ENCODE measurements around the gene IQCM. TPM values are rescaled to one million over a fixed set of nuclear protein-coding genes. Genes with fewer than 3 reads are reported as not detected.

The IQCM gene
- total RNA-seq, 2 experiments from 2014 or later: not detected

- ChIA-PET POLR2A (no interaction called here), CTCF (ENCODE audit: unreplicated experiment) (no interaction called here)
- Histone ChIP-seq H3K36me3 (ENCODE audit: insufficient read depth, low read length) (no peaks in the 10 kb centered on the region), H3K27ac (ENCODE audit: low read depth, low read length, poor library complexity, severe bottlenecking) (no peak overlapping the region), H3K4me2 (ENCODE audit: low read length) (no peak overlapping the region), H3K79me2 (ENCODE audit: insufficient read depth, low read depth, low read length) (no peaks in the 10 kb centered on the region), H3K4me3 (ENCODE audit: low read depth, low read length, poor library complexity, severe bottlenecking) (no peak overlapping the region), H2AFZ (ENCODE audit: low read length) (no peak overlapping the region), H3K9me3 (ENCODE audit: low read length) (no peaks in the 10 kb centered on the region), H4K20me1 (ENCODE audit: insufficient read depth, low read length) (no peaks in the 10 kb centered on the region), H3K4me1 (ENCODE audit: insufficient read depth, low read length, poor library complexity, severe bottlenecking) (no peaks in the 10 kb centered on the region), H3K9me2 (ENCODE audit: insufficient read depth, low read length) (no peaks in the 10 kb centered on the region)
- TF ChIP-seq, protein P1, sequence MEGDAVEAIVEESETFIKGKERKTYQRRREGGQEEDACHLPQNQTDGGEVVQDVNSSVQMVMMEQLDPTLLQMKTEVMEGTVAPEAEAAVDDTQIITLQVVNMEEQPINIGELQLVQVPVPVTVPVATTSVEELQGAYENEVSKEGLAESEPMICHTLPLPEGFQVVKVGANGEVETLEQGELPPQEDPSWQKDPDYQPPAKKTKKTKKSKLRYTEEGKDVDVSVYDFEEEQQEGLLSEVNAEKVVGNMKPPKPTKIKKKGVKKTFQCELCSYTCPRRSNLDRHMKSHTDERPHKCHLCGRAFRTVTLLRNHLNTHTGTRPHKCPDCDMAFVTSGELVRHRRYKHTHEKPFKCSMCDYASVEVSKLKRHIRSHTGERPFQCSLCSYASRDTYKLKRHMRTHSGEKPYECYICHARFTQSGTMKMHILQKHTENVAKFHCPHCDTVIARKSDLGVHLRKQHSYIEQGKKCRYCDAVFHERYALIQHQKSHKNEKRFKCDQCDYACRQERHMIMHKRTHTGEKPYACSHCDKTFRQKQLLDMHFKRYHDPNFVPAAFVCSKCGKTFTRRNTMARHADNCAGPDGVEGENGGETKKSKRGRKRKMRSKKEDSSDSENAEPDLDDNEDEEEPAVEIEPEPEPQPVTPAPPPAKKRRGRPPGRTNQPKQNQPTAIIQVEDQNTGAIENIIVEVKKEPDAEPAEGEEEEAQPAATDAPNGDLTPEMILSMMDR (conservative IDR thresholded peaks at IDR 0.05; ENCODE audit: low read length): no peak
- no peak for TF ChIP-seq EZH2phosphoT487 (IDR thresholded peaks at IDR 0.05; ENCODE audit: borderline replicate concordance, low read depth, low read length)
- DNase-seq (ENCODE audit: low spot score): no peak
- intact Hi-C loops (cut with micrococcal nuclease; ENCODE audit: unreplicated experiment): no loop called here
- no TSS peak for BruUV-seq (replicated peaks)
Measured at GRCh38 chr4:149835280-149835679, 19.6 kb upstream of the IQCM start.

DNA sequence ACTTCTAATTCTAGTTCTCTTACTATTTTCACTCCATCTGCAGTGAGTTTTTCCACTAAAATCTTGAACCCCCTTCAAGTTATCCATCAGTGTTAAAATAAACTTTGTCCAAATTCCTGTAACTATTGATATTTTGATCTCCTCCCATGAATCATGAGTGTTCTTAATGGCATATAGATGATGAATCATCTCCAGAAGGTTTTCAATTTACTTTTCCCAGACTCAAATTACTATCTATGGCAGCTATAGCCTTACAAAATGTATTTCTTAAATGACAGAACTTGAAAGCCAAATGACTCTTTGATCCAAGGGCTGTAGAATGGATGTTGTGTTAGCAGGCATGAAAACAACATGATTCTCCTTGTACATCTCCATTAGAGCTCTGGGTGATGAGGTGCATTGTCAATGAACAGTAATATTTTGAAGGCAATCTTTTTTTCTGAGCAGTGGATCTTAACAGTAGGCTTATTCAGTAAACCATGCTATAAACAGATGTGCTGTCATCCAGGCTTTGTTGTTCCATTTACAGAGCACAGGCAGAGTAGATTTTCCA is 16.1 kb upstream of the IQCM start:
- no peak for DNase-seq (ENCODE audit: low spot score)
- Histone ChIP-seq H3K4me3 (ENCODE audit: low read depth, low read length, poor library complexity, severe bottlenecking) (no peak overlapping the region), H3K27ac (ENCODE audit: low read depth, low read length, poor library complexity, severe bottlenecking) (no peak overlapping the region), H2AFZ (ENCODE audit: low read length) (no peak overlapping the region), H3K4me2 (ENCODE audit: low read length) (no peak overlapping the region), H4K20me1 (ENCODE audit: insufficient read depth, low read length) (no peaks in the 10 kb centered on the region), H3K36me3 (ENCODE audit: insufficient read depth, low read length) (no peaks in the 10 kb centered on the region), H3K79me2 (ENCODE audit: insufficient read depth, low read depth, low read length) (no peaks in the 10 kb centered on the region), H3K9me2 (ENCODE audit: insufficient read depth, low read length) (no peaks in the 10 kb centered on the region), H3K9me3 (ENCODE audit: low read length) (no peaks in the 10 kb centered on the region), H3K4me1 (ENCODE audit: insufficient read depth, low read length, poor library complexity, severe bottlenecking) (no peaks in the 10 kb centered on the region)
- CTCF ChIA-PET (ENCODE audit: unreplicated experiment): no interaction called here
- no TSS peak for BruUV-seq (replicated peaks)
- intact Hi-C loops (cut with micrococcal nuclease; ENCODE audit: unreplicated experiment): no loop called here
- POLR2A ChIA-PET: no interaction called here
- TF ChIP-seq EZH2phosphoT487 (IDR thresholded peaks at IDR 0.05; ENCODE audit: borderline replicate concordance, low read depth, low read length): no peak
- TF ChIP-seq, protein P1 (conservative IDR thresholded peaks at IDR 0.05; ENCODE audit: low read length): no peak

- no TSS peak for BruUV-seq (replicated peaks)
- Histone ChIP-seq H3K9me3 (ENCODE audit: low read length) (no peaks in the 10 kb centered on the region), H3K4me1 (ENCODE audit: insufficient read depth, low read length, poor library complexity, severe bottlenecking) (no peaks in the 10 kb centered on the region), H2AFZ (ENCODE audit: low read length) (no peak overlapping the region), H3K4me2 (ENCODE audit: low read length) (no peak overlapping the region), H3K36me3 (ENCODE audit: insufficient read depth, low read length) (no peaks in the 10 kb centered on the region), H4K20me1 (ENCODE audit: insufficient read depth, low read length) (no peaks in the 10 kb centered on the region), H3K27ac (ENCODE audit: low read depth, low read length, poor library complexity, severe bottlenecking) (no peak overlapping the region), H3K4me3 (ENCODE audit: low read depth, low read length, poor library complexity, severe bottlenecking) (no peak overlapping the region), H3K79me2 (ENCODE audit: insufficient read depth, low read depth, low read length) (no peaks in the 10 kb centered on the region), H3K9me2 (ENCODE audit: insufficient read depth, low read length) (no peaks in the 10 kb centered on the region)
- CTCF ChIA-PET (ENCODE audit: unreplicated experiment): no interaction called here
- intact Hi-C loops (cut with micrococcal nuclease; ENCODE audit: unreplicated experiment): no loop called here
- DNase-seq (ENCODE audit: low spot score): no peak
- no peak for TF ChIP-seq EZH2phosphoT487 (IDR thresholded peaks at IDR 0.05; ENCODE audit: borderline replicate concordance, low read depth, low read length)
- TF ChIP-seq, protein P1 (conservative IDR thresholded peaks at IDR 0.05; ENCODE audit: low read length): no peak
- POLR2A ChIA-PET: no interaction called here
Measured at GRCh38 chr4:149830823-149831222, 15.2 kb upstream of the IQCM start.
